Thoracic aorta (tissue), 2 donors: ENCODE results near the gene SYNE2. TPM values are rescaled to one million over a fixed set of nuclear protein-coding genes. Genes with fewer than 3 reads are reported as not detected.

Experiments used
- ATAC-seq: fragments of 150-250 bp; one replicate; pipeline ENCODE4 v1.8.0; 2017; ENCODE audit warnings: low read depth; ENCODE audit not compliant: insufficient number of reproducible peaks, low FRiP score
- DNase-seq: peaks from one replicate; pipeline ENCODE4 v3.0.0-alpha.2; 2020; ENCODE audit warnings: low spot score
- H3K27ac ChIP-seq, 2 donors: fragments of 200-600 bp; sonication (generic); 1 replicate in 1 of 2; 2 replicates in 1 of 2; pipeline ENCODE4 v1.5.1; 2016; ENCODE audit warnings: mild to moderate bottlenecking in 2 of 2, moderate library complexity in 2 of 2
- H3K27me3 ChIP-seq: fragments of 200-600 bp; sonication (generic); replicated peaks from 2 replicates; pipeline ENCODE4 v1.6.0; 2016; ENCODE audit warnings: mild to moderate bottlenecking; ENCODE audit not compliant: insufficient read depth
- H3K36me3 ChIP-seq: fragments of 200-600 bp; sonication (generic); one replicate; pipeline ENCODE4 v1.5.1; 2016
- H3K4me1 ChIP-seq, 2 donors: fragments of 200-600 bp; sonication (generic); 1 replicate in 1 of 2; 2 replicates in 1 of 2; pipeline versions ENCODE4 v1.5.1 to v1.6.0; 2016; ENCODE audit warnings: low read depth in 2 of 2, mild to moderate bottlenecking in 1 of 2; ENCODE audit not compliant: control insufficient read depth in 1 of 2
- H3K4me3 ChIP-seq: fragments of 200-600 bp; sonication (generic); 2 replicates; pipeline ENCODE4 v1.5.1; 2016; ENCODE audit warnings: mild to moderate bottlenecking
- H3K9me3 ChIP-seq: fragments of 200-600 bp; sonication (generic); 2 replicates; pipeline ENCODE4 v1.5.1; 2016
- CTCF ChIP-seq: fragments of 200-600 bp; sonication (generic); IDR thresholded peaks from one replicate; pipeline ENCODE4 v1.5.1; 2019; ENCODE audit warnings: antibody characterized with exemption
- total RNA-seq, 2 donors: library from RNA; depleted of rRNA; stranded (reverse); fragments of >200 nt; gene quantifications; one replicate each; pipeline versions ENCODE4 v1.1.0 to v1.2.3, GENCODE V29; 2016

SYNE2 gene
- total RNA-seq, 2 donors from 2014 or later: 125 to 256 TPM

GRCh38 chr14:64159588-64159987 lies 306.8 kb downstream of the SYNE2 start:
- H3K36me3 ChIP-seq: peaks cover 32% of the 10 kb centered on the region
- H3K27me3 ChIP-seq: no peaks in the 10 kb centered on the region
- H3K4me1 ChIP-seq: peaks cover 0 to 4% of the 10 kb centered on the region in 2 donors
- ATAC-seq (no peak), DNase-seq (no peak)
- no peak overlapping the region for H3K4me3 ChIP-seq
- H3K27ac ChIP-seq: no peak overlapping the region
- H3K9me3 ChIP-seq: no peaks in the 10 kb centered on the region
- no peak for TF ChIP-seq CTCF

GRCh38 chr14:64170181-64170580 lies 317.4 kb downstream of the SYNE2 start:
- H3K36me3 ChIP-seq: peaks cover 45% of the 10 kb centered on the region
- DNase-seq: no peak
- H3K27ac ChIP-seq: no peak overlapping the region
- TF ChIP-seq CTCF: no peak
- peaks cover 0 to 13% of the 10 kb centered on the region in 2 donors for H3K4me1 ChIP-seq
- no peak overlapping the region for H3K4me3 ChIP-seq
- no peaks in the 10 kb centered on the region for H3K9me3 ChIP-seq
- ATAC-seq: no peak
- H3K27me3 ChIP-seq: no peaks in the 10 kb centered on the region

- Histone ChIP-seq H3K36me3 (peaks cover 38% of the 10 kb centered on the region), H3K27ac (no peak overlapping the region), H3K4me3 (no peak overlapping the region), H3K27me3 (no peaks in the 10 kb centered on the region), H3K4me1 (no peaks in the 10 kb centered on the region), H3K9me3 (no peaks in the 10 kb centered on the region)
- ATAC-seq (no peak), DNase-seq (no peak)
- TF ChIP-seq CTCF: no peak
These were observed 322.3 kb downstream of the SYNE2 start for GRCh38 chr14:64174922-64175782.

- no peaks in the 10 kb centered on the region for H3K27me3 ChIP-seq
These were observed 323.5 kb downstream of the SYNE2 start for GRCh38 chr14:64176330-64176729.

More at GRCh38 chr14:64176330-64176729, 323.5 kb downstream of the SYNE2 start:
- H3K4me3 ChIP-seq: no peak overlapping the region
- H3K36me3 ChIP-seq: peaks cover 33% of the 10 kb centered on the region
- no peak for TF ChIP-seq CTCF
- H3K27ac ChIP-seq: no peak overlapping the region
- H3K9me3 ChIP-seq: no peaks in the 10 kb centered on the region
- no peaks in the 10 kb centered on the region for H3K4me1 ChIP-seq
- ATAC-seq (no peak), DNase-seq (no peak)
